Stimulated activated CD8-positive, alpha-beta memory T cell treated with anti-CD3 and anti-CD28 coated beads, Interleukin-4, amount 100 ng/mL, for 4 hours (primary cell): Measurements from ENCODE around the gene ZG16.

Experiments
- DNase-seq, 2 donors: peaks; one replicate each; pipeline ENCODE4 v3.0.0-alpha.2; 2020; ENCODE audit warnings: low read depth in 2 of 2, low spot score in 1 of 2

ZG16 gene

GRCh38 chr16:29809031-29809747, 31.1 kb downstream of the ZG16 start:
- no peak for DNase-seq

GRCh38 chr16:29809850-29810698, 32.0 kb downstream of the ZG16 start:
- no peak for DNase-seq

- no peak for DNase-seq
These were observed 32.7 kb downstream of the ZG16 start for GRCh38 chr16:29810699-29811169.

GRCh38 chr16:29811170-29811895, 33.3 kb downstream of the ZG16 start:
- DNase-seq, result no peak

- no peak for DNase-seq
These were observed 34.0 kb downstream of the ZG16 start, which contains the start of gene PRRT2 for GRCh38 chr16:29811896-29812665. Gene PRRT2, plus strand, starts transcription at chr16:29812193. Its CDS starts 862 bp downstream, at chr16:29813055.

- no peak for DNase-seq
These were observed 34.9 kb downstream of the ZG16 start for GRCh38 chr16:29812754-29813643.

- no peak for DNase-seq
These were observed 35.8 kb downstream of the ZG16 start for GRCh38 chr16:29813644-29814562.

GRCh38 chr16:29814592-29814991, 36.5 kb downstream of the ZG16 start:
- DNase-seq, result no peak

GRCh38 chr16:29815032-29815721, 37.1 kb downstream of the ZG16 start:
- DNase-seq, result no peak

- peak; percentile 95 to 97 for DNase-seq
These were observed 38.0 kb downstream of the ZG16 start, which contains the start of gene PAGR1 for GRCh38 chr16:29815793-29816693. Gene PAGR1, plus strand, starts transcription at chr16:29816152. Its CDS starts 374 bp downstream, at chr16:29816526.

GRCh38 chr16:29816694-29817441, 38.8 kb downstream of the ZG16 start:
- no peak for DNase-seq

- no peak for DNase-seq
These were observed 40.0 kb downstream of the ZG16 start for GRCh38 chr16:29818082-29818481.

GRCh38 chr16:29819506-29819905, 41.5 kb downstream of the ZG16 start:
- DNase-seq, result no peak

- no peak for DNase-seq
These were observed 42.2 kb downstream of the ZG16 start, which contains the start of gene MVP for GRCh38 chr16:29820271-29820701. Gene MVP, plus strand, starts transcription at chr16:29820462. Its CDS starts 10,088 bp downstream, at chr16:29830550.

- no peak for DNase-seq
These were observed 42.9 kb downstream of the ZG16 start for GRCh38 chr16:29820730-29821642.
